GM13977 (cell line): Measurements from ENCODE around the gene PTPN2.

ENCODE experiments used
- DNase-seq: peaks from one replicate; pipeline ENCODE4 v3.0.0; 2012; ENCODE audit warnings: low spot score
- CTCF ChIP-seq: IDR thresholded peaks from 2 replicates; pipeline ENCODE4 v1.5.1; 2012; ENCODE audit warnings: mild to moderate bottlenecking, control low read depth; ENCODE audit not compliant: insufficient read depth; ENCODE audit errors: extremely low read depth, missing control alignments
- in situ Hi-C: fragments of 300-500 bp; cut with MboI; formaldehyde crosslinking; loops from one replicate; pipeline ENCODE4 v1.12.0; 2022; ENCODE audit warnings: low sequenced_read_pairs, low pct_unique_long_range_greater_than_20kb, mixed read lengths, inconsistent platforms; ENCODE audit not compliant: unreplicated experiment

The PTPN2 gene

DNA sequence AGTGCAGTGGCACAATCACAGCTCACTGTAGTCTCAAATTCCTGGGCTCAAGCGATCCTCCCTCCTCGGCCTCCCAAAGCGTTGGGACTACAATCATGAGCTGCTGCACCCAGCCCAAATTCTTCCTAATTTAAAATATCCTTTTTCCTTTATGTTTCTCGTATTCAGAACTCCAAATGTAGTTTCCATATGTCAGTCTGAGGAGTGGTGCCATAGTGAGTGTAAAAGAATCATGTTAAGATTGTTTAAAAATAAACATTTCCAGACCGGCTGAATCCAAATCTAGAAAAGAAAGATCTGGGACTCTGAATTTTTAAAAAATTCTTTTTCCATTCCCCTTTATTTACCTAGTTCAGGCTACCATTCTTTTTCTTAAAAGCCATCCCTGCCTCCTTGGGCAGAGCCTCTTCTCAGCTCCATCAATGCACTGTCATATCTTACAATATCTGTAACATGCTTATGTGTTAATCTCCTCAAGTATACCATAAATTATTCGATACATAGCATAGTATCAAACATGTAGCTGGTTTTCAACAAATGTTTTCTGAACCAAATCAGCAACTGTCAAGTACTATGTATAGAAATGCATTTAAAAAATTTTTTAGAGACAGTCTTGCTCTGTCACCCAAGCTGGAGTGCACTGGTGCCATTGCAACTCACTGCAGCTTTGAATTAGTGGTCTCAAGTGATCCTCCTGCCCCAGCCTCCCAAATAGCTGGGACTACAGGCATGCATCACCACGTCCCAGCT, 31.3 kb downstream of the PTPN2 start:
- no peak for TF ChIP-seq CTCF
- DNase-seq: no peak
- in situ Hi-C loops: no loop called here

DNA sequence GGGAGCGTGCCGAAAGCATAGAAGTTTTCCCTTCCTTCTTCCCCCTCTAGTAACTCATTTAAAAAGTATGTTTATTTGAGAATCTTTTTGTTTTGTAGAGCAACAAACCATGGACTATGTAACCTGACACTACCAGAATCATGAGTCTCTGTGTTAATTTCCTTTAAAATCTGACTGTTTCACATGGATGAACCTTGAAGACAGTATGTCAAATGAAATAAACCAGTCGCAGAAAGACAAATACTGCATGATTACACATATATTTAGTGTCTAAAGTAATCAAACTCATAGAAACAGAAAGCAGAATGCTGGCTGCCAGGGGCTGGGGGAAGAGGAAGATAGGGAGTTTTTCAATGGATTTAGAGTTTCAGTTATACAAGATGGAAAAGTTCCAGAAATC, 32.3 kb downstream of the PTPN2 start:
- in situ Hi-C loops: no loop called here
- no peak for TF ChIP-seq CTCF
- no peak for DNase-seq

GRCh38 chr18:12849548-12849947, 34.5 kb downstream of the PTPN2 start:
- in situ Hi-C loops: no loop called here
- no peak for TF ChIP-seq CTCF
- no peak for DNase-seq

DNA sequence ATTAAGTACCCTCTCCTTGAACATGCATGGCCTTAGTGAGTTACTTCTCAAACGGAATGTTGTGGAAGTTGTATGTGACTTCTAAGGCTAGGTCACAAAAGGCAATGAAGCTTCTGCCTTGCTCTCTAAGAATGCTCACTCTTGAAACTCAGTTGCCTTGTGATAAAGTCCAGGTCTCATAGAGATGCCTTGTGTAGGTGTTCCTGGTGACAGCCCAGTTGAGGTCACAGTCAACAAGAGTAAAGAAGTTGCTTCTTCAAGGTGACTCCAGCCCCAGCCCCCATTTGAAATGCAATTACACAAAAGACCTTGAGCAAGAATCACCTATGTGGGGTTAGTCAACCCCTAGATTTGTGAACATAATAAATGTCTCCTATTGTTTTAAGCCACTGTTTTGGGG, 35.6 kb downstream of the PTPN2 start:
- in situ Hi-C loops: no loop called here
- no peak for TF ChIP-seq CTCF

GRCh38 chr18:12844391-12844790, 39.6 kb downstream of the PTPN2 start:
- TF ChIP-seq CTCF: no peak
- in situ Hi-C loops: no loop called here
- no peak for DNase-seq

More for the DNA sequence above, 35.6 kb downstream of the PTPN2 start:
- DNase-seq: no peak

DNA sequence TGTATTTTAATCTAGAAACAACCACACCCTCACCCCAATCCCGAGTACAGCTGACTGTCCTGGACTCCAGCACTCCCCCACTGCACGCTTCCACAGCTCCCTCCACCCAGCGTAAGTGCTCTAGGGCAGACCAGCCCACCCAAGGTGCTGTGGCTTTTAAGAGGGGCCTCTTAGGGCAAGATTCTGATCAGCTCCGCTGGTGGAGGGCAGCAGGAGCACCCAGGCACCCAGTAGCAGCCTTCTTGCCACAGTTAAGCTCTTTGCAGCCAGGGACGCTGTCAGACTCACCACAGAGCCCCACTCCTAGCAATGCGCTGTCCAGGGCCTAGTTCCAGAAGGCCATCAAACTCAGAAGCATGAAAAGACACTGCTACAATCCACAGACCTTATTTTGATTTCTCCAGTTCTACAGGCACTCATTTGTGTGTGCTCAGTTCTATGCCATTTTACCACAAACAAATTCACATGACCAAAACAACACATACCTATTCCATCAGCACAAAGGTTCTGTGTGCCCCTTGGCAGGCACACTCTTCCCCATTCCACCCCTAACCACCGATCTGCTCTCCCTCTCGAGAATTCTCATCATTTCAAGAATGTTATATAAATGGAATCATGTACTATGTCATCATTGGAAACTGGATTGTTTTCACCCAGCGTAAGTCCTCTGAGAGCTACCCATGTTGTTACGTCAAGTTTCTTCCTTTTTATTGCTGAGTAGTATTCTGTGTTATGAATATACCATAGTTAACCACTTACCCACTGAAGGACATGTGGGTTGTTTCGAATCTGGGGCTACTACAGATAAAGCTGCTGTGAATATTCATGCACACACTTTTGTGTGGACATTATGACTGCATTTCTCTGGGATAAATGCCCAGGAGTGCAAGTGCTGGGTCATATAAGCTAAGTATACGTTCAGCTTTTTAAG, 40.4 kb downstream of the PTPN2 start:
- no peak for DNase-seq
- in situ Hi-C loops: no loop called here
- TF ChIP-seq CTCF: no peak
